ENCODE results near the gene PSME3. TPM values are rescaled to one million over a fixed set of nuclear protein-coding genes. Genes with fewer than 3 reads are reported as not detected.

PSME3 gene
- total and polyA plus RNA-seq, 4 donors = 25.0 to 55.3 (median 39.8) TPM

- TF ChIP-seq ZBTB33 (IDR thresholded peaks at IDR 0.05) = peak; percentile 59
- TF ChIP-seq HNF4A (conservative IDR thresholded peaks at IDR 0.05) = peak; percentile 92
- peak; percentile 53 for TF ChIP-seq FOXA1 (IDR thresholded peaks at IDR 0.05)
These were observed 32.5 kb downstream of the PSME3 start (continued) for GRCh38 chr17:42865638-42866094.

- DNase-seq (ENCODE audit: low spot score) = no peak
- Histone ChIP-seq H3K36me3 (ENCODE audit: control insufficient read depth in 4 of 4, insufficient read depth in 3 of 4, low read depth in 1 of 4, low read length in 3 of 4) (peaks cover 0 to 7% (median 1%) of the 10 kb centered on the region in 4 donors), H3K9me3 (ENCODE audit: control insufficient read depth in 4 of 4, low read length in 3 of 4) (no peaks in the 10 kb centered on the region), H3K27me3 (ENCODE audit: control insufficient read depth in 4 of 4, insufficient read depth in 4 of 4, low read length in 3 of 4) (no peaks in the 10 kb centered on the region), H3K27ac (ENCODE audit: low read depth in 1 of 2, low read length in 2 of 2) (peak overlapping the region; percentile 78), H3K9ac (ENCODE audit: low read depth in 1 of 2, low read length in 2 of 2) (peak overlapping the region in 1 of 2 donors; percentile 25), H3K4me1 (ENCODE audit: control insufficient read depth in 4 of 4, insufficient read depth in 4 of 4, low read length in 3 of 4) (peaks cover 0 to 49% (median 42%) of the 10 kb centered on the region in 4 donors), H3K4me3 (ENCODE audit: low read depth in 1 of 3, low read length in 3 of 3) (peak overlapping the region; percentile 14 to 61 (median 35))
- 29% methylated on average over 4 of the region's 4 CpGs for WGBS
- TF ChIP-seq ATF3 (IDR thresholded peaks at IDR 0.05) (no peak), MAX (IDR thresholded peaks at IDR 0.05) (no peak), RAD21 (IDR thresholded peaks at IDR 0.05) (no peak), TAF1 (conservative IDR thresholded peaks at IDR 0.05) (no peak), FOXA1 (IDR thresholded peaks at IDR 0.05) (no peak), RXRA (IDR thresholded peaks at IDR 0.05) (no peak), HNF4A (conservative IDR thresholded peaks at IDR 0.05) (no peak), ZBTB33 (IDR thresholded peaks at IDR 0.05) (no peak), FOXA2 (IDR thresholded peaks at IDR 0.05) (no peak), HNF4G (IDR thresholded peaks at IDR 0.05) (no peak), REST (IDR thresholded peaks at IDR 0.05) (no peak), EGR1 (IDR thresholded peaks at IDR 0.05; ENCODE audit: low read depth in 2 of 2) (no peak), NR2F2 (IDR thresholded peaks at IDR 0.05) (no peak)
These were observed 33.0 kb downstream of the PSME3 start for GRCh38 chr17:42866216-42866615.

Data from liver (tissue), 9 donors.